Measurements from ENCODE around the gene VWA5B2.

- TF ChIP-seq CTCF (IDR thresholded peaks at IDR 0.05; ENCODE audit: borderline replicate concordance, extremely low read depth, low read length, poor library complexity, severe bottlenecking) (no peak), EZH2 (IDR thresholded peaks at IDR 0.05; ENCODE audit: borderline replicate concordance, low read depth, low read length, severe bottlenecking) (no peak)
These were observed 11.7 kb downstream of the VWA5B2 start for GRCh38 chr3:184241141-184241446.
